ENCODE measurements around the gene MED6. TPM values are rescaled to one million over a fixed set of nuclear protein-coding genes. Genes with fewer than 3 reads are reported as not detected.
A peak's percentile ranks its signal among the peaks of the same experiment; 100 is the strongest.

Gene MED6
- total RNA-seq, 4 donors from 2014 or later: 23.4 to 47.2 (median 41.1) TPM

DNA sequence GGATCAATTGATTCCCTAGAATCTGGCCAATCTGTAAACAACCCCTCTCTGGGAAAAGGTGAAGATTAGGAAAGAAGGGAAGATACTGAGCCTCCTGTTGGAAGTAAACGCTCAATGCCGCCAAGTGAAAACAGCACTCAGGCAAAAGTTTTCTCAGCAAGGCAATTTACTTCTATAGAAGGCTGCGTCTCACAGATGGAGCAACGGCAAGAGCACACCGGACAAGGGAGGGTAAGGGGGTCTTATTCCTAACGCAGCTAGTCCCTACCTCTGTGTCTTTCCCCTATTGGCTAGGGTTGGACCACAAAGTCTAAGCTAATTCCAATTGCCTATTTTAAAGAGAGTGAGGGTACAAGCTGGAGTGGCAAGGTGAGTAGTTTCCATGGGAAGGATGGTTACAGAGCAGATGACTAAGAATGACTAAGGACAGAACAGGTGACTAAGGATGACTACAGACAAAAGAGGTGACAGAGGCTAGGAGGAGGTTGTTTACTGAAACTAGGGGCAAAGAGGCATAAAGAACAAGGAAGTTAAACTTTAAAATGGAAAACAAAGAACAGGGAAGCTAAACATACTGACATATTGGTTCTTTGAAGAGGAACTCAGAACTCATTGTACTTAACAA, 35.6 kb upstream of the MED6 start:
- Histone ChIP-seq H3K4me1 (peaks cover 0 to 4% (median 0%) of the 10 kb centered on the region in 4 donors), H3K27me3 (peaks cover 0 to 29% of the 10 kb centered on the region in 2 donors), H3K9me3 (peaks cover 0 to 3% (median 0%) of the 10 kb centered on the region in 4 donors), H3K36me3 (no peaks in the 10 kb centered on the region), H3K4me3 (no peak overlapping the region), H3K27ac (no peak overlapping the region)
- DNase-seq (ENCODE audit: low spot score in 2 of 2): no peak
- TF ChIP-seq POLR2A (IDR thresholded peaks at IDR 0.05): no peak
- 94 to 96% methylated on average over 6 of the region's 6 CpGs for WGBS, 2 donors

DNA sequence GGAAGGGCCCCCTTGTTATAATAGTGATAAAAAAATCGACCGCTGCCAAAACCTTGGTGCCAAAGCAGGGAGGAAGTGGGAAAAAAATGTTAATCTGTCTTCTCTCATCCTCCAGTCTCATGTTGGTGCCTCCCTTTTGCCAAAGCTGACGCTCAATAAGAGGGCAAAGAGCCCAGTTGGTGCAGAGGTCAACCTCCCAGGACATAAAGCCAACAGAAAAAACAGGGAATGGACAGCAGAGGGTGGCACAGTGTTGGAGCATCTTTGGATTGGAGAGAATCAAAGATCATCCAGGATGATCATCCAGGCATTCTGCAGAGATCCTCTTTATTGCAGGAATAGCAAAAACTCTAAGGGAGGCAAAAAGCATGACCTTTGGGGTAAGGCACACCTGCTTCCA, 31.5 kb upstream of the MED6 start:
- no peaks in the 10 kb centered on the region for H3K36me3 ChIP-seq
- DNase-seq (ENCODE audit: low spot score in 2 of 2): no peak
- H3K27me3 ChIP-seq: no peaks in the 10 kb centered on the region
- no peaks in the 10 kb centered on the region for H3K4me1 ChIP-seq
- H3K9me3 ChIP-seq: peaks cover 0 to 21% (median 0%) of the 10 kb centered on the region in 4 donors
- H3K27ac ChIP-seq: no peak overlapping the region
- 73 to 79% methylated on average over 3 of the region's 3 CpGs for WGBS, 2 donors
- H3K4me3 ChIP-seq: no peak overlapping the region
- TF ChIP-seq, protein P1, sequence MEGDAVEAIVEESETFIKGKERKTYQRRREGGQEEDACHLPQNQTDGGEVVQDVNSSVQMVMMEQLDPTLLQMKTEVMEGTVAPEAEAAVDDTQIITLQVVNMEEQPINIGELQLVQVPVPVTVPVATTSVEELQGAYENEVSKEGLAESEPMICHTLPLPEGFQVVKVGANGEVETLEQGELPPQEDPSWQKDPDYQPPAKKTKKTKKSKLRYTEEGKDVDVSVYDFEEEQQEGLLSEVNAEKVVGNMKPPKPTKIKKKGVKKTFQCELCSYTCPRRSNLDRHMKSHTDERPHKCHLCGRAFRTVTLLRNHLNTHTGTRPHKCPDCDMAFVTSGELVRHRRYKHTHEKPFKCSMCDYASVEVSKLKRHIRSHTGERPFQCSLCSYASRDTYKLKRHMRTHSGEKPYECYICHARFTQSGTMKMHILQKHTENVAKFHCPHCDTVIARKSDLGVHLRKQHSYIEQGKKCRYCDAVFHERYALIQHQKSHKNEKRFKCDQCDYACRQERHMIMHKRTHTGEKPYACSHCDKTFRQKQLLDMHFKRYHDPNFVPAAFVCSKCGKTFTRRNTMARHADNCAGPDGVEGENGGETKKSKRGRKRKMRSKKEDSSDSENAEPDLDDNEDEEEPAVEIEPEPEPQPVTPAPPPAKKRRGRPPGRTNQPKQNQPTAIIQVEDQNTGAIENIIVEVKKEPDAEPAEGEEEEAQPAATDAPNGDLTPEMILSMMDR (IDR thresholded peaks at IDR 0.05): no peak
- TF ChIP-seq EP300 (IDR thresholded peaks at IDR 0.05) (no peak), POLR2A (IDR thresholded peaks at IDR 0.05) (no peak)

DNA sequence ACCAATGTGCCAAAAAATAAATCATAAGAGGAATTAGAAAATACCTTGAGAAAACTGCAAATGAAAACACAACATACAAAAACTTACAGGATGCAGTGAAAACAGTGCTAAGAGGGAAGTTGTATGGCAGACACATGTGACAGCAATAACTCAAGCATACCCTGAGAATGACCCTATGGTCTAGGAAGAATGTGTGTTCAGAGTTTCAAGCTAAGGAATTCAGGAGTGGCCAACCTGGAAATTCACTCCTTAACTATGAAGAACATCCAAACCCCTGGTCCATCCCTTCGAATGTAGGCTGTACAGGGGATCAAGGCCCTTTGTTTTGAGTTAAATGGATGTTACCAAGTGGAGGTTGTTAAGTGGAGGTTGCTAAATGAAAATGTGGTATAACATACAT, 24.5 kb upstream of the MED6 start:
- no peak overlapping the region for H3K27ac ChIP-seq
- no peaks in the 10 kb centered on the region for H3K4me1 ChIP-seq
- 83 to 88% methylated on average over 1 of the region's 1 CpG for WGBS, 2 donors
- no peak for TF ChIP-seq POLR2A (IDR thresholded peaks at IDR 0.05)
- TF ChIP-seq EP300 (IDR thresholded peaks at IDR 0.05): no peak
- TF ChIP-seq, protein P1 (IDR thresholded peaks at IDR 0.05): no peak
- H3K9me3 ChIP-seq: peaks cover 0 to 34% (median 0%) of the 10 kb centered on the region in 4 donors
- no peaks in the 10 kb centered on the region for H3K36me3 ChIP-seq
- H3K4me3 ChIP-seq: no peak overlapping the region
- H3K27me3 ChIP-seq: no peaks in the 10 kb centered on the region
- DNase-seq (ENCODE audit: low spot score in 2 of 2): no peak

DNA sequence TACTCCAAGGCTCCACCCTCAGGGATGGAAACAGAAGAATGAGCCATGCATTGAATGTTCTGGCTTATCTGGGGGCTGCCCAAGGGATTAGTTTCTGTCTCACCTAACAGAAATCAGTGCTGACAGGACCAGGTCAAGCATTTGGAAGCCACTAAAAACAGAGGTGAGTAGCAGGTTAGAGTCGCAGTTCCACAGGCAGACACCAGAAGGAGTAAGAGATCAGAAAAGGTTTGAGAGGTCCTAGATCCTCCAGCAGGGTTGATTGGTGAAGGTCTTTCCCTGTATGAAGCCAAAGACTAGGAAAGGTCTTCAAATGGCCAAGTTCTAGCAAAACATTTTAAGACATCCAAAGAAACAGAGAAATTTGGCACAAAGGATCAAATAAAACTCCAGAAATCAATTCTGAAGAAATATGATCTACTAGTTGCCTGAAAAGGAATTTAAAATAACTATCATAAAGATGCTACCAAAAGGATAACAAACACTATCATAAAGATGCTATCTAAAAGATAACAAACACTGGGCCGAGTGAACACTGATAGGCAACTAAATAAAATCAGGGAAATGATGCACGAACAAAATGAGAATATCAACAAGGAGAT, 21.8 kb upstream of the MED6 start:
- 50 to 51% methylated on average over 3 of the region's 3 CpGs for WGBS, 2 donors
- TF ChIP-seq POLR2A (IDR thresholded peaks at IDR 0.05): no peak
- TF ChIP-seq, protein P1 (IDR thresholded peaks at IDR 0.05): peak; percentile 8 to 56 (median 25)
- no peak for DNase-seq (ENCODE audit: low spot score in 2 of 2)

DNA sequence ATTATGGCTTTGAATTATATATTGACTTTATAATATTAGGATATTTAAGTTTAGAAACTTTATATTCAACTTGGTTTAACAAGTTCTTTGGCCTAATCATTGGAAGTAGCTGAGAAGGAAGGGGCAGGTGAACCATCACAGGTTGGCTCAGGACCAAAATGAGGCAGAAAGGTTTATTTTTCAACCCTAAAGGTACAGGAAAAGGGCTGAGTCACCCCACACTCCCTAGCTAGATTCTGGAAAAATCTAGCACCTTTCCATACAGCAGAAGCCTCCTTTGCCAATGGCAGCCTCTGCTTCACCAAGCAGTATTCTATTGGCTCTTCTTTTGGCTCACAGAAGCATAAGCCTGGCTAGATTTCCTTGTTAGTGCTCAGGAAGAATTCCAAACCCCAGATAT, 19.3 kb upstream of the MED6 start:
- H3K36me3 ChIP-seq: no peaks in the 10 kb centered on the region
- H3K27ac ChIP-seq: no peak overlapping the region
- H3K9me3 ChIP-seq: peaks cover 0 to 6% (median 0%) of the 10 kb centered on the region in 4 donors
- no peak for DNase-seq (ENCODE audit: low spot score in 2 of 2)
- no peaks in the 10 kb centered on the region for H3K27me3 ChIP-seq
- TF ChIP-seq, protein P1 (IDR thresholded peaks at IDR 0.05): no peak
- TF ChIP-seq EP300 (IDR thresholded peaks at IDR 0.05): no peak
- TF ChIP-seq POLR2A (IDR thresholded peaks at IDR 0.05): no peak
- H3K4me1 ChIP-seq: no peaks in the 10 kb centered on the region
- H3K4me3 ChIP-seq: no peak overlapping the region

More for the DNA sequence above, 21.8 kb upstream of the MED6 start:
- peaks cover 0 to 19% (median 0%) of the 10 kb centered on the region in 4 donors for H3K9me3 ChIP-seq
- no peak overlapping the region for H3K4me3 ChIP-seq
- no peaks in the 10 kb centered on the region for H3K4me1 ChIP-seq
- H3K27ac ChIP-seq: no peak overlapping the region
- no peaks in the 10 kb centered on the region for H3K27me3 ChIP-seq
- no peaks in the 10 kb centered on the region for H3K36me3 ChIP-seq
